ENCODE measurements around the gene DAB1. TPM values are rescaled to one million over a fixed set of nuclear protein-coding genes. Genes with fewer than 3 reads are reported as not detected.

Gene DAB1
- total RNA-seq = 2.9 and 3.5 TPM in 2 replicates

GRCh38 chr1:57423656-57424211 is at the start of gene DAB1:
TSS of gene DAB1 (minus strand) at chr1:57424060. CDS start at chr1:57291030, 133,030 bp downstream.
- intact Hi-C loops (cut with micrococcal nuclease) = no loop called here

GRCh38 chr1:57473448-57473847 is 49.6 kb upstream of the DAB1 start:
- intact Hi-C loops (cut with micrococcal nuclease) = no loop called here

- intact Hi-C loops (cut with micrococcal nuclease) = no loop called here
Measured at GRCh38 chr1:57471995-57472394, 48.1 kb upstream of the DAB1 start.

- intact Hi-C loops (cut with micrococcal nuclease) = no loop called here
Measured at GRCh38 chr1:57470036-57470435, 46.2 kb upstream of the DAB1 start.

- intact Hi-C loops (cut with micrococcal nuclease) = no loop called here
Measured at GRCh38 chr1:57468641-57469523, 45.0 kb upstream of the DAB1 start.

- intact Hi-C loops (cut with micrococcal nuclease) = no loop called here
Measured at GRCh38 chr1:57467830-57468229, 44.0 kb upstream of the DAB1 start.

- intact Hi-C loops (cut with micrococcal nuclease) = no loop called here
Measured at GRCh38 chr1:57464756-57465155, 40.9 kb upstream of the DAB1 start.

- intact Hi-C loops (cut with micrococcal nuclease) = no loop called here
Measured at GRCh38 chr1:57463343-57463742, 39.5 kb upstream of the DAB1 start.

GRCh38 chr1:57461405-57461804 is 37.5 kb upstream of the DAB1 start:
- intact Hi-C loops (cut with micrococcal nuclease) = no loop called here

GRCh38 chr1:57451516-57451915 is 27.7 kb upstream of the DAB1 start:
- intact Hi-C loops (cut with micrococcal nuclease) = no loop called here

- intact Hi-C loops (cut with micrococcal nuclease) = no loop called here
Measured at GRCh38 chr1:57450981-57451380, 27.1 kb upstream of the DAB1 start.

GRCh38 chr1:57447551-57447950 is 23.7 kb upstream of the DAB1 start:
- intact Hi-C loops (cut with micrococcal nuclease) = no loop called here

- intact Hi-C loops (cut with micrococcal nuclease) = no loop called here
Measured at GRCh38 chr1:57443004-57443403, 19.1 kb upstream of the DAB1 start.

GRCh38 chr1:57440096-57440495 is 16.2 kb upstream of the DAB1 start:
- intact Hi-C loops (cut with micrococcal nuclease) = no loop called here

GRCh38 chr1:57431400-57431799 is 7.5 kb upstream of the DAB1 start:
- intact Hi-C loops (cut with micrococcal nuclease) = no loop called here

- intact Hi-C loops (cut with micrococcal nuclease) = no loop called here
Measured at GRCh38 chr1:57424231-57425027, 569 bp upstream of the DAB1 start.

- intact Hi-C loops (cut with micrococcal nuclease) = no loop called here
Measured at GRCh38 chr1:57423135-57423655, 665 bp downstream of the DAB1 start.

- intact Hi-C loops (cut with micrococcal nuclease) = no loop called here
Measured at GRCh38 chr1:57422271-57423134, 1.4 kb downstream of the DAB1 start.

GRCh38 chr1:57421806-57422205 is 2.1 kb downstream of the DAB1 start:
- intact Hi-C loops (cut with micrococcal nuclease) = no loop called here

- intact Hi-C loops (cut with micrococcal nuclease) = no loop called here
Measured at GRCh38 chr1:57420981-57421785, 2.7 kb downstream of the DAB1 start.

Measured in T-helper 2 cell treated with Interferon-gamma antibody and Interleukin-4, amounts not matched to agents 100 ng/mL and 5 ng/mL, for 36 hours (primary cell).